ENCODE data around the gene ZP3.
"Not testable (repeated sequence)": the region's sequence is repeated elsewhere in the genome, so short reads cannot be mapped to it uniquely, and the experiment has no call there.

ZP3 gene

GRCh38 chr7:76424413-76425111, at the start of gene ZP3:
Gene ZP3, plus strand, starts transcription at chr7:76424950. Its CDS starts 15 bp downstream, at chr7:76424965.
- no peak for DNase-seq (ENCODE audit: low read depth in 2 of 2)

DNA sequence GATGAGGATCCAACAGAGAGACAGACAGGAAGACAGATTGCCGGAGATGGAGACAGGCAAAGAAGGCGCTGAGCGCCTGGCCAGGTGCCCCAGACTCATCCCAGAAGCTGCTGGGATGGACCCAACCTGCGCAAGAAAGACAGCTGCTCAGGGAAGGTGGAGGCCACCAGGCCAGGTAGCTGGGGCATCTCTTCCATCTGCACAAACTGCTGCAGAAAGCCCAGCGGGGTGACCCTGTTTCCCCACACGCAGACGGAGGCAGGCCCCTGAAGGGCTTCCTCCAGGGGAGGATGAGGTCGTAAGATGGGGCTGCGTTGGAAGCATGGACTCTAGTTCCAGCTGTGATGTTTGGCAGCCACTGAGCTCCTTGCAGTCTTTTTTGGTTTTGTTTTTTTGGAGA, 49.5 kb upstream of the ZP3 start:
- no peak for DNase-seq (ENCODE audit: low read depth in 2 of 2)

DNA sequence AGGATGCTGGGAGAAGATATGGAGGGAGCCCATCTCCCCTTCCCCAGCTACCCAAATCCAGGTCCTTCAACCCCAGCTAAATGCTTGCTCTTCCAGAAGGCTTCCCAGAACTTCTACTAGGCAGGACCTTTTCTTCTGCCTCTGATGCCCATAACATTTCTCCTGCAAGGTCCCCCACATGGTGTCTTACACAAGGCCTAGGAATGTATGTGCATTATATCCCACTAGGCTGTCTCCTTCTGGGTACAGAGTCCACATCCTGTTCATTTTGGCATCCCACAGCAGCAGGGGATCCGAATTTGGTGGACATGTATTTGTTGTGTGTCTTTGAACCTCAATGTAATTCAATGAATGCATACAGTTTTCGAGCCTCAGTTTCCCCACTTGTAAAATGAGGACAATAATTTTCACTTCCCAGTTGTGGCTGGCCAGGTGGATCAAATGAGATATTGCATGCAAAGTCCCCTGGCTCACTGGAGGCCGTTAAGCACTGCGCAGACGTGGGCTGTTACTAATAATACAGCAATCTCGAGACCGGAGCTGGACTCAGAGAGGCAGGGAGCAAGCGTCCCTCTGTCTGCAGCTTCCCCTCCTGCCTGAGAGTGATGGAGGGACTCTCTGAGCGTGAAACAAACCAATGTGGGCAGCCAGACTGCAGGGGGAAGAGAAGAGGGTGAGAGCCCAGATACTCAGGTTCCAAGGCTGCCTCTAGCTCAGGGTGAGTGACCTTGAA, 47.4 kb upstream of the ZP3 start:
- DNase-seq (ENCODE audit: low read depth in 2 of 2), result no peak

DNA sequence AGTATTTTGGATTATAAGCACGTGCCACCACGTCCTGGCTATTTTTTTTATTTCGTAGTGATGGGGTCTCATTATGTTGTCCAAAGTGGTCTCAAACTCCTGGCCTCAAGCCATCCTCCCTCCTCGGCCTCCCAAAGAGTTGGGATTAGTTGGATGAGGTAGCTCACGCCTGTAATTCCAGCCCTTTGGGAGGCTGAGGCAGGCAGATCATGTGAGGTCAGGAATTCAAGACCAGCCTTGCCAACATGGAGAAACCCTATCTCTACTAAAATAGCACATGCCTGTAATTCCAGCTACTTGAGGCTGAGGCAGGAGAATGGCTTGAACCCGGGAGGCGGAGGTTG, 44.2 kb upstream of the ZP3 start:
- DNase-seq (ENCODE audit: low read depth in 2 of 2), result no peak

GRCh38 chr7:76381814-76382213, 42.9 kb upstream of the ZP3 start:
- DNase-seq (ENCODE audit: low read depth in 2 of 2), result no peak

GRCh38 chr7:76383089-76383944, 41.4 kb upstream of the ZP3 start:
- DNase-seq (ENCODE audit: low read depth in 2 of 2), result no peak

DNA sequence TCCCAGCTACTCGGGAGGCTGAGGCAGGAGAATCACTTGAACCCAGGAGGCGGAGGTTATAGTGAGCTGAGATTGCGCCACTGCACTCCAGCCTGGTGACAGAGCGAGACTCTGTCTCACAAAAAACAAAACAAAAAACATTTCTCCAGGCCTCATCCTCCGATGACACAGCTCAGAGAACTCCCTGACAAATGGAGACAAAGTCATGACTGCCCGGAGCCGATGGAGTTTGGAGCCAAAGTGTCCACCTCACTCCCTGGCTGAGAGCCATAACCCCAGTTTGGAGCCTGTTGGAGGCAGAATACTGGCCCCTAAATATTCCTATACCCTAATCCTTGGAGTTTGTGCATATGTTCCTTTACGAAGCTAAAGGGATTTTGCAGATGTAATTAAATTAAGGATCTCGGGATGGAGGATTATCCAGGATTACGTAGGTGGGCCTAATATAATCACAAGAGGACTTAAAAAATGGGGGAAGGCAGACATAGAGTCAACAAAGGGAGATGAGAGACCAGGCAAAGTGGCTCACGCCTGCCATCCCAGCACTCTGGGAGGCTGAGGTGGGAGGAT, 38.0 kb upstream of the ZP3 start:
- no peak for DNase-seq (ENCODE audit: low read depth in 2 of 2)

- not testable (repeated sequence) for DNase-seq (ENCODE audit: low read depth in 2 of 2)
Observed at GRCh38 chr7:76387789-76388188, 37.0 kb upstream of the ZP3 start.

DNA sequence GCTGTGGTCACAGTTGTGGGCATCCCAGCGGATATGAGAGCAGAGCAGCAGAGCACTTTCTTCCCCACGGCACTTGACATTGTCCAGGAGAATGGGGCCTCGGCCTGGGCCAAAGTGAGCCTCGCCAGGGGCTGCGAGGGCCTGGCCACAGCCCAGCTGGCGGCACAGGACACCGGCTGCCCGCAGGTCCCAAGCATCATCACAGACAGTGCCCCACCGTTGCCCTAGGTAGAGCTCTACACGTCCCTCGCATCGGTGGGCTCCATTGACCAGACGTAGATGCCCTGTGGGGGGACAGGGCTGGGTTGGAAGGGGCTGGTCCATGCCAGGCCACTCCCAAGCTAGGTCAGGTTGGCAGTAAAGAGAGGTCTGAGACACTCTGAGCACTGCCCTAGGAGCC, 34.7 kb upstream of the ZP3 start:
- no peak for DNase-seq (ENCODE audit: low read depth in 2 of 2)

DNA sequence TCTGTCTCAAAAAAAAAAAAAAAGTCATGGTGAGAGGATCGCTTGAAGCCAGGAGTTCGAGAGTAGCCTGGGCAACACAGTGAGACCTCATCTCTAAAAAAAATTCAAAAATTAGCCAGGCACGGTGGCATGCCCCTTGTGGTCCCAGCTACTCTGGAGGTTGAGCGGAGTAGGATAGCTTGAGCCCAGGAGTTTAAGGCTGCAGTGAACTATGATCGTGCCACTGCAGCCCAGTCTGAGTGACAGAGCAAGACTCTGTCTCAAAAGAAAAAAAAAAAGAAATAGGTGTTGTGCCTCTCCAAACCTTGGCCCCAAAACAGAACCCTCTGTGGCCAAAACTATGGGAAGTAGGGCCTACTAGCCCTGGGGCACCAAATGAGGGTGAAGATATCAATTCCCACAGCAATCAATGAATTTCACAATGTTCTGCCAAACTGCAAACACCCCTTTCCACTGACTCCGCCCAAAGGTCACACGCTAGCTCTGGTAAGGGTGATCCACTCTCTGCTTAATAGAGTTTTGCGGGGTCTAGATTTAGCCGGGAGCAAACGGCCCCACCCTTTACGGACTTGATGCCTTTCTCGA, 32.1 kb upstream of the ZP3 start:
- no peak for DNase-seq (ENCODE audit: low read depth in 2 of 2)

GRCh38 chr7:76393116-76394031, 31.4 kb upstream of the ZP3 start:
- peak; percentile 82 to 87 for DNase-seq (ENCODE audit: low read depth in 2 of 2)

- no peak for DNase-seq (ENCODE audit: low read depth in 2 of 2)
Observed at GRCh38 chr7:76394957-76395356, 29.8 kb upstream of the ZP3 start.

DNA sequence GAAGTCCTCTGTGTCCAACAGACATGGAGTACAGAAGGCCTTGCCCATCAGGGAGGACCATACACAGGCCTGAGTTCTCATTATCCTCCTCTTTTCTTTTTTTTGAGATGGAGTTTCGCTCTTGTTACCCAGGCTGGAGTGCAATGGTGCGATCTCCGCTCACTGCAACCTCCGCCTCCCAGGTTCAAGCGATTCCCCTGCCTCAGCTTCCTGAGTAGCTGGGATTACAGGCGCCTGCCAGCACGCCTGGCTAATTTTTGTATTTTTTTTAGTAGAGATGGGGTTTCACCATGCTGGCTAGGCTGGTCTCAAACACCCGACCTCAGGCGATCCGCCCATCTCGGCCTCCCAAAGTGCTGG, 29.2 kb upstream of the ZP3 start:
- DNase-seq (ENCODE audit: low read depth in 2 of 2), result not testable (repeated sequence)

GRCh38 chr7:76395965-76396726, 28.6 kb upstream of the ZP3 start:
- DNase-seq (ENCODE audit: low read depth in 2 of 2), result no peak

DNA sequence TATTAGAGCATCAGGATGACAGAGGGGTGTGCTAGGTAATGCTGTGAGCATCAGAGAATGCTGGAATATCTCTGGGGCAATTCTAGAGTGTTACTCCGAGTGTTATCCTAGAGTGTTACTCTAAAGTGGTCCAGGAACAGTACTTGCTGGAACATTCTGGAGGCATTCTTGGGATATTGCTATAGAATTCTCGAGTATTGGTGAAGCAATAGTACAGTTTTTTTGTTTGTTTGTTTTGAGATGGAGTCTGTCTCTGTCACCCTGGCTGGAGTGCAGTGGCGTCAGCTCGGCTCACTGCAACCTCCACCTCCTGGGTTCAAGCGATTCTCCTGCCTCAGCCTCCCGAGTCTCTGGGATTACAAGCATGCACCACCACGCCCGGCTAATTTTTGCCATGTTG, 27.9 kb upstream of the ZP3 start:
- DNase-seq (ENCODE audit: low read depth in 2 of 2), result no peak

GRCh38 chr7:76397409-76398183, 27.2 kb upstream of the ZP3 start:
- DNase-seq (ENCODE audit: low read depth in 2 of 2), result peak; percentile 81 to 86

- DNase-seq (ENCODE audit: low read depth in 2 of 2), result no peak
Observed at GRCh38 chr7:76400248-76400647, 24.5 kb upstream of the ZP3 start.

DNA sequence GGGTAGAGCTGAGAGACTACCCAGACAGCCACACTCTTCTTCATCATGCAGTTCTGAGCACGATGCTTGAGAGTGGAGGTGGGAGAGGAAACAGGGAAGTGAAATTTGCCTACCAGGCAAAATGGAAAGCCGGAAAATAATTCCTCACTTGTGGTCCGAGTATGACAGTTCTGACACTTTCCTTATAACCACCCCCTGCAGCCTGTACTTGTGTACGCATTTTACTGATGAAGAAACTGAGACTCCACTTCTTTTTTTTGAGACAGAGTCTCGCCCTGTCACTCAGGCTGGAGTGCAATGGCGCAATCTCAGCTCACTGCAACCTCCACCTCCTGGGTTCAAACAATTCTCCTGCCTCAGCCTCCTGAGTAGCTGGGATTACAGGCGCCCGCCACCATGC, 21.7 kb upstream of the ZP3 start:
- DNase-seq (ENCODE audit: low read depth in 2 of 2), result not testable (repeated sequence)

DNA sequence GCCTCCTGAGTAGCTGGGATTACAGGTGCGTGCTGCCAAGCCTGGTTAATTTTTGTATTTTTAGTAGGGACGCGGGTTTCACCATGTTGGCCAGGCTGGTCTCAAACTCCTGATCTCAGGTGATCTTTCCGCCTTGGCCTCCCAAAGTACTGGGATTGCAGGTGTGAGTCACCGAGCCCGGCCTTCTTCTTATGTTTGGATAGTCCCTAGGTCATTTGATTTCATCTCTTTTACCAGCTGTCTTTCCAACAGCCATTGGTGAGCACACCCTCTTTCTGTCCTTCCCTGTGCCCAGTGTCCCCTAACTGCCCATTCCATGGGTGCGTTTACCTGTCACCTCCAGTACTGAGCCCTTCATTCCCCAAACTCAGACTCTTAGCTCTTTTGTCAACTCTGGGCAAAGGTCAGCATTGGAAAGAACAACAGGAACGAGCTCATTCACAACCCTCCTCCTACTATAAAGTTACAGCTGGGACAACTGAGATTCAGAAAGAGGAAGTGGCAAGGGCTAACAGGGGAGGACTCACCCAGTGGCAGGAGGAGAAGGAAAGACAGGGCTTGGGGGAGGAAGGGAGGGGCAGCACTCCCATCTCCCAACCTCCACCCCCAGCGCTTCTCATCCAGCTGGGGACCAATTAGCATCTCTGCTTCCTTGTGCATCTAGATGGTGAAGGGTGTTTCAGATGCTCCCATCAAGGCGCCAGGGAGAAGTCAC, 20.8 kb upstream of the ZP3 start:
- no peak for DNase-seq (ENCODE audit: low read depth in 2 of 2)
